Measurements from ENCODE around the gene HOXB13. TPM values are rescaled to one million over a fixed set of nuclear protein-coding genes. Genes with fewer than 3 reads are reported as not detected.

The HOXB13 gene
- total RNA-seq, 1 donor from 2014 or later, result 5.4 TPM

- H3K4me1 ChIP-seq, result peaks cover 25% of the 10 kb centered on the region
- peaks cover 7% of the 10 kb centered on the region for H3K27me3 ChIP-seq
- H3K4me3 ChIP-seq, result no peak overlapping the region
- no peak for DNase-seq (ENCODE audit: extremely low spot score in 2 of 2)
- no peaks in the 10 kb centered on the region for H3K36me3 ChIP-seq
- H3K9me3 ChIP-seq, result no peaks in the 10 kb centered on the region
- no peak for TF ChIP-seq POLR2A (IDR thresholded peaks at IDR 0.05)
- TF ChIP-seq CTCF (IDR thresholded peaks at IDR 0.05), result no peak
- no peak for TF ChIP-seq POLR2AphosphoS5 (IDR thresholded peaks at IDR 0.05; ENCODE audit: insufficient read depth in 1 of 2, low read depth in 1 of 2)
- H3K27ac ChIP-seq, result no peak overlapping the region
- intact Hi-C loops (cut with DNase I), result no loop called here
These were observed 1.6 kb upstream of the HOXB13 start for GRCh38 chr17:48730240-48730550.

DNA sequence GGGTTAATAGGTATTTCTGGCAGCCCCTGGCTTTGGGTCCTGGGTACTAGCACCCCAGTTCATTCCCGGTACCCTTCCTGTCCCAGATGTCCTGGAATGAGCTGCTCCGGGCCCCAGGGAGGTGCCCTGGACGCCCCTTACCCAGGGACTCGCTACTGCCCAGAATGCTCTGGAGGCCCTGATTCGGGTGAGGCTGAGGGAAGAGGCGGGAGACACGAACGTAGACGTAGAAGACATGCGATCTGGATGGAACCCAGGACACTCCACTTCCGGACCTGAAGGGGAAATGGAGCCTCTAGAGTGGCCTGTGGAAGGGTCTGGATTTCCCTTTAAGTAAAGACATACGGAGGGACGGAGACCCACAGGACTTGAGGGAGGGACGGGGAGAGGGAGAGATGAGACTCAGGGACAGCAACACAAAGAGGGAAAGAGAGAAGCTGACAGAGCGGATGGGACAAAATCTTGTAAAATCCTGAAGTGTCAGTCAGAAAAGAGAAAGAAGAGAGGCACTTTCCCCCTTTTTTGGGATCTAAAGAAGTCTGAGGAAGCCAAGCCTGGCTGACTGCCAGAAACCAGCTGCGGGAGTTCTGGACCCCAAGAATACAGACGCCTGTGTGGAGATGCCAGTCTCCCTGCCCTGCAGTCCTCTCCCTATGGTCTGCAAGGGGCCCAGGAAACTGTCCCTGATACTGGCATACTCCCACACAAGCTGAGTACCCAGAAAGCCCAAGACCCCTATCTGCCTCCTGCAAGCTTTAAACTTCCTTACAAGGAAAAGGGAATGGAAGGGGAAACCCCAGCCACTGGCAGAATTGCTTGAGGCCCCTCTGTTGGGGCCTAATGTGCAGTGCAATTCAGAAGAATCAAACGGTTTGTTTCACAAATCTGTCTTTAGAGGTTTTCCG is 1.0 kb upstream of the HOXB13 start:
- DNase-seq (ENCODE audit: extremely low spot score in 2 of 2), result no peak
- Histone ChIP-seq H3K27me3 (peaks cover 7% of the 10 kb centered on the region), H3K9me3 (no peaks in the 10 kb centered on the region), H3K27ac (peak overlapping the region; percentile 82), H3K36me3 (no peaks in the 10 kb centered on the region), H3K4me1 (peaks cover 31% of the 10 kb centered on the region), H3K4me3 (peak overlapping the region; percentile 38 to 47)
- intact Hi-C loops (cut with DNase I), result loop anchor here (5.0 kb wide), 1 partner anchor 148 kb away; no protein-coding TSS in a partner anchor
- no peak for TF ChIP-seq POLR2A (IDR thresholded peaks at IDR 0.05)
- TF ChIP-seq CTCF (IDR thresholded peaks at IDR 0.05), result no peak
- TF ChIP-seq POLR2AphosphoS5 (IDR thresholded peaks at IDR 0.05; ENCODE audit: insufficient read depth in 1 of 2, low read depth in 1 of 2), result no peak

DNA sequence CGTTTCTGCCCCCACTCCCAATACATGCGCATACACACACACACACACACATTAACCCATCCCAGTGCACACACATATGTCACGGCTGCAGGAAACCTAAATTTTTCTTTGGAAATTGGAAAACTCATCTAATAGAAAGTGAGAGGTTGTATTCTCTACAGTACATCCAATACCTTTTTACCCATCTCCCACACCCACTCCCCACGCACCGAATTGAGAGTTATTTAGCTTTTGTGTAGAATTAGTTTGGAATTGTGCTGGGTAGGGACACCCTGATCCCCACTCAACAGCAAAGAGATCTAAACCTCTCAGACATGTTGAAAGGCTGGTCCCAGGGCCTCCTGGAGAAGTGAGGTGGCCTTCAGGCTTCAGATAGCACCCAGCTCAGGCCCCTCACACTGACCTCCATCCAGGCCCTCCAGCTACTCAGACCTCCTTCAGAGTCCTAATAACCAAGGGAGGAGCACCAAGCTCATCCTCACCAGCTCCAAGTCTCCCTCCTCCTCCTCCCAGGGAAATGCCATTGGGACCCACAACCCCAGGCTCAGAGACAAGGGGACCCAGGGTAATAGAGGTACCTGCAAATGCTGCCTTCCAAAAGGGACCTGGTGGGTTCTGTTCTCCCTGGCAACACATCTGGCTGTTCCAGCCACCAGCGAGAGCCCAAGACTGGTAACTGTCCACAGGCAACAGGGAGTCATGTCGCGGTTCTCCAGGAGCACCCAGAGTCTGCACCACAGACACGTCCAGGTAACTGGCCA is 955 bp downstream of the HOXB13 start:
- intact Hi-C loops (cut with DNase I), result loop anchor here (5.0 kb wide), 1 partner anchor 150 kb away; no protein-coding TSS in a partner anchor
- Histone ChIP-seq H3K27ac (peak overlapping the region; percentile 82), H3K4me1 (peaks cover 51% of the 10 kb centered on the region), H3K36me3 (no peaks in the 10 kb centered on the region), H3K9me3 (no peaks in the 10 kb centered on the region), H3K4me3 (peak overlapping the region; percentile 38 to 47), H3K27me3 (peaks cover 11% of the 10 kb centered on the region)
- no peak for DNase-seq (ENCODE audit: extremely low spot score in 2 of 2)
- TF ChIP-seq POLR2AphosphoS5 (IDR thresholded peaks at IDR 0.05; ENCODE audit: insufficient read depth in 1 of 2, low read depth in 1 of 2) (no peak), CTCF (IDR thresholded peaks at IDR 0.05) (no peak), POLR2A (IDR thresholded peaks at IDR 0.05) (no peak)

GRCh38 chr17:48726916-48727286 is 1.6 kb downstream of the HOXB13 start:
- no peak overlapping the region for H3K27ac ChIP-seq
- TF ChIP-seq POLR2AphosphoS5 (IDR thresholded peaks at IDR 0.05; ENCODE audit: insufficient read depth in 1 of 2, low read depth in 1 of 2), result no peak
- no peak for TF ChIP-seq POLR2A (IDR thresholded peaks at IDR 0.05)
- TF ChIP-seq CTCF (IDR thresholded peaks at IDR 0.05), result no peak
- intact Hi-C loops (cut with DNase I), result loop anchor here (5.0 kb wide), 1 partner anchor 150 kb away; no protein-coding TSS in a partner anchor
- H3K4me3 ChIP-seq, result peak overlapping the region in 1 of 2 donors; percentile 47
- peaks cover 17% of the 10 kb centered on the region for H3K27me3 ChIP-seq
- H3K9me3 ChIP-seq, result no peaks in the 10 kb centered on the region
- no peak for DNase-seq (ENCODE audit: extremely low spot score in 2 of 2)
- no peaks in the 10 kb centered on the region for H3K36me3 ChIP-seq
- peaks cover 51% of the 10 kb centered on the region for H3K4me1 ChIP-seq
